GM12874 (cell line): ENCODE data around the gene BTRC.

ENCODE experiments used
- CTCF ChIP-seq: IDR thresholded peaks from 2 replicates; pipeline ENCODE4 v1.5.1; 2011; ENCODE audit warnings: low read depth, mild to moderate bottlenecking, control low read depth, low read length, moderate library complexity; ENCODE audit not compliant: insufficient read depth

The BTRC gene

GRCh38 chr10:101550965-101551364, 197.0 kb downstream of the BTRC start:
- no peak for TF ChIP-seq CTCF

GRCh38 chr10:101552442-101552841, 198.5 kb downstream of the BTRC start:
- TF ChIP-seq CTCF: no peak

- no peak for TF ChIP-seq CTCF
These were observed 203.6 kb downstream of the BTRC start for GRCh38 chr10:101557541-101557940.

DNA sequence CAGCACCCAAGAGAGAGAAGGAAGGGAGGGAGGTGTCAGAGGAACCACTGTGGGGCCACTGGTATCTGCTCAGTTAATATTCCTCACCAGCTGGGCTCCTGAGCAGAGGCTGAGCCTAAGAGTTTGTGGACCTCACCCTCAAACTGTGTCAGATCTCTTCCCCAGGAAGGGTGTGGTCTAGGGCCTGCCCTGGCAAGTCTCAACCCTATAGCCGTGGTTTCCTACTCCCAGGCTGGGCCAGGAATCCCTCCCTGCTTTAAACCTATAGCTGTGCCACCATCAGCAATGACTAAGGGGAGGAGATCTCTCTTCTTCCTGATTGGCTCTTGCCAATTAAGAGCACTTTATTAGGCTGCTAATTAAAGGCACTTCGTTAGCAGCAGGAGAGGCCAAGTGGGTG, 204.2 kb downstream of the BTRC start:
- no peak for TF ChIP-seq CTCF

GRCh38 chr10:101558671-101559595, 205.0 kb downstream of the BTRC start:
- no peak for TF ChIP-seq CTCF

DNA sequence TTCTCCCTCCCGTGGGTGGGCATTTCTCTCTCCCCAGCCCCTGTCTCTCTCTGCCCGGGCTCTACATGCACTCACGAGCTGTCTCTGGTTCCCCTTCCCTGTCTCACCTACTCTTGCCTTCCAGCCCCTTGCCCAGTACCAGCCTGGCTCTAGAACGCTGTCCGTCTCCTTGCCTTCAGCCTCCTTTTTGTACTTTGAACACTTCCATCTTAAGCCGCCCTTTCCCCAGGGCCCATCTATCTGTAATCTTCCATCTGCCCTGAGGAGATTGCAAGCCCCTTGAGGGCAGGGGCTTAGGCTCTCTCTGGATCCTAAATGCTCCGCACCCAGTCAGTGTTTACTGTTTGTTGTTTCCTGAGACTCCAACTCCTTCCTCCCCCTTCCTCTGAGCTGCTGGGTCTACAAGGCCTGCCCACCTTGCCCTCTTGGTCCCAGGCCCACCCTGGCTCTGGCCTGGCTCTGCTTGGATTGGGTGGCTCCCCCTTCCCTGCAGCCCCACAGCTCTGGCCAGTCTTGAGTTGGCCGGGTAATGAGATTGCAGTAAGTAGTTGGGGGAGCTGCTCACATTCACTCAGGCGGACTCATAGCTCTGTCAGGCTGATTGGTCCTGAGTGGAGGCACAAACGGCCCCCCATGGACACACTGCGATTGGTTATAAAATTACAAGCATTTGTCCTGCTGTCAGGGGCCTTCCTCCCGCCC, 205.8 kb downstream of the BTRC start:
- TF ChIP-seq CTCF: no peak

- no peak for TF ChIP-seq CTCF
These were observed 206.5 kb downstream of the BTRC start for GRCh38 chr10:101560298-101561067.
